Thyroid gland (tissue), 4 donors: ENCODE results near the gene DTX1. TPM values are rescaled to one million over a fixed set of nuclear protein-coding genes. Genes with fewer than 3 reads are reported as not detected.
A peak's percentile ranks its signal among the peaks of the same experiment; 100 is the strongest.

Source experiments
- DNase-seq, 2 donors: peaks; one replicate each; pipeline ENCODE4 v3.0.0-alpha.2; 2019
- H3K27ac ChIP-seq, 3 donors: fragments of 200-600 bp; sonication (generic); 1 replicate in 2 of 3; 2 replicates in 1 of 3; pipeline ENCODE4 v1.5.1; 2016 to 2019; ENCODE audit warnings: mild to moderate bottlenecking in 1 of 3, moderate library complexity in 1 of 3
- H3K27me3 ChIP-seq: fragments of 200-600 bp; sonication (generic); one replicate; pipeline ENCODE4 v1.5.1; 2019
- H3K36me3 ChIP-seq, 2 donors: fragments of 200-600 bp; sonication (generic); one replicate each; pipeline ENCODE4 v1.5.1; 2016 to 2019
- H3K4me1 ChIP-seq, 2 donors: fragments of 200-600 bp; sonication (generic); one replicate each; pipeline ENCODE4 v1.5.1; 2017 to 2019
- H3K4me3 ChIP-seq, 3 donors: fragments of 200-600 bp; sonication (generic); replicated peaks in 1 of 3; 1 replicate in 2 of 3; 2 replicates in 1 of 3; pipeline ENCODE4 v1.5.1; 2016; ENCODE audit warnings: mild to moderate bottlenecking in 1 of 3
- H3K9me3 ChIP-seq: fragments of 200-600 bp; sonication (generic); one replicate; pipeline ENCODE4 v1.5.1; 2017
- CTCF ChIP-seq, 6 experiments: fragments of 200-600 bp in 3 of 6; fragments of 450-650 bp in 3 of 6; sonication (generic) in 3 of 6; IDR thresholded peaks; one replicate each; pipeline ENCODE4 v1.5.1; 2016 to 2019; ENCODE audit warnings: antibody characterized with exemption in 6 of 6, mild to moderate bottlenecking in 2 of 6, inconsistent platforms in 1 of 6, moderate library complexity in 1 of 6
- POLR2A ChIP-seq, 2 donors: fragments of 450-650 bp; IDR thresholded peaks; one replicate each; pipeline ENCODE4 v1.6.1; 2017; ENCODE audit warnings: antibody characterized with exemption in 2 of 2, mild to moderate bottlenecking in 2 of 2, moderate library complexity in 1 of 2
- WGBS, 2 donors: methylation state at CpG; one replicate each; pipeline ENCODE4 v1.1.5; 2017; 5-methylcytosine and 5-hydroxymethylcytosine counted together
- intact Hi-C: fragments of 100-400 bp; cut with DNase I; formaldehyde crosslinking; loops from one replicate; pipeline ENCODE4 v1.15.1; 2023
- total RNA-seq, 4 donors: library from RNA; depleted of rRNA; stranded (reverse); fragments of >200 nt; gene quantifications; one replicate each; pipeline ENCODE4 v1.2.3, GENCODE V29; 2016

The DTX1 gene
- total RNA-seq, 4 donors from 2014 or later: 11.5 to 37.1 (median 20.6) TPM

- Histone ChIP-seq H3K36me3 (no peaks in the 10 kb centered on the region), H3K4me1 (peaks cover 0 to 5% of the 10 kb centered on the region in 2 donors), H3K27ac (peak overlapping the region in 1 of 3 donors; percentile 40), H3K27me3 (no peaks in the 10 kb centered on the region), H3K4me3 (no peak overlapping the region), H3K9me3 (no peaks in the 10 kb centered on the region)
- intact Hi-C loops: no loop called here
- no peak for TF ChIP-seq POLR2A (IDR thresholded peaks at IDR 0.05)
- no peak for TF ChIP-seq CTCF (IDR thresholded peaks at IDR 0.05)
- 75 to 78% methylated on average over 15 of the region's 15 CpGs for WGBS, 2 donors
- DNase-seq: peak; percentile 23 to 35
These were observed 13.8 kb downstream of the DTX1 start for GRCh38 chr12:113070117-113070906.

GRCh38 chr12:113071135-113072112 is 14.9 kb downstream of the DTX1 start:
- TF ChIP-seq CTCF (IDR thresholded peaks at IDR 0.05) (no peak), POLR2A (IDR thresholded peaks at IDR 0.05) (no peak)
- intact Hi-C loops: no loop called here
- WGBS, 2 donors: 73 to 75% methylated on average over 19 to 21 of the region's 21 CpGs

GRCh38 chr12:113072136-113072535 is 15.6 kb downstream of the DTX1 start:
- Histone ChIP-seq H3K4me3 (no peak overlapping the region), H3K36me3 (no peaks in the 10 kb centered on the region), H3K27me3 (no peaks in the 10 kb centered on the region), H3K9me3 (no peaks in the 10 kb centered on the region), H3K4me1 (peaks cover 0 to 8% of the 10 kb centered on the region in 2 donors), H3K27ac (peak overlapping the region in 1 of 3 donors; percentile 40)
- intact Hi-C loops: no loop called here
- DNase-seq: no peak
- WGBS, 2 donors: 84% methylated on average over 3 of the region's 3 CpGs
- TF ChIP-seq CTCF (IDR thresholded peaks at IDR 0.05): no peak
- no peak for TF ChIP-seq POLR2A (IDR thresholded peaks at IDR 0.05)

More at GRCh38 chr12:113071135-113072112, 14.9 kb downstream of the DTX1 start:
- peak overlapping the region; percentile 40 to 49 (median 49) for H3K27ac ChIP-seq
- H3K27me3 ChIP-seq: no peaks in the 10 kb centered on the region
- H3K9me3 ChIP-seq: no peaks in the 10 kb centered on the region
- H3K36me3 ChIP-seq: no peaks in the 10 kb centered on the region
- no peak for DNase-seq
- peaks cover 0 to 8% of the 10 kb centered on the region in 2 donors for H3K4me1 ChIP-seq
- no peak overlapping the region for H3K4me3 ChIP-seq

- Histone ChIP-seq H3K9me3 (no peaks in the 10 kb centered on the region), H3K36me3 (no peaks in the 10 kb centered on the region), H3K27ac (no peak overlapping the region), H3K4me3 (no peak overlapping the region), H3K4me1 (peaks cover 0 to 8% of the 10 kb centered on the region in 2 donors), H3K27me3 (no peaks in the 10 kb centered on the region)
- intact Hi-C loops: no loop called here
- 81 to 92% methylated on average over 3 of the region's 3 CpGs for WGBS, 2 donors
- no peak for DNase-seq
- TF ChIP-seq POLR2A (IDR thresholded peaks at IDR 0.05) (no peak), CTCF (IDR thresholded peaks at IDR 0.05) (no peak)
These were observed 17.1 kb downstream of the DTX1 start for GRCh38 chr12:113073586-113073985.
